NCI-H1930 (cell line): ENCODE measurements around the gene PNMA8B.
"Not testable (repeated sequence)": the region's sequence is repeated elsewhere in the genome, so short reads cannot be mapped to it uniquely, and the experiment has no call there.

ENCODE experiments used
- DNase-seq, 2 experiments: peaks; one replicate each; lab custom pipeline; 2025; lab: John Stamatoyannopoulos, UW

PNMA8B gene

GRCh38 chr19:46495786-46496099 is at the start of gene PNMA8B:
TSS of gene PNMA8B (minus strand) at chr19:46495867. CDS start at chr19:46495465, 402 bp downstream.
- peak; percentile 83 to 93 for DNase-seq

- DNase-seq = no peak
These were observed 49.0 kb upstream of the PNMA8B start for GRCh38 chr19:46544651-46545050.

GRCh38 chr19:46542428-46543230 is 47.0 kb upstream of the PNMA8B start:
- peak; percentile 83 to 93 for DNase-seq

GRCh38 chr19:46537136-46538097 is 41.8 kb upstream of the PNMA8B start:
- peak in 1 of 2 experiments; percentile 39 for DNase-seq

GRCh38 chr19:46536391-46536790 is 40.7 kb upstream of the PNMA8B start:
- DNase-seq = no peak

- DNase-seq = no peak
These were observed 38.0 kb upstream of the PNMA8B start for GRCh38 chr19:46533621-46534081.

- DNase-seq = no peak
These were observed 37.5 kb upstream of the PNMA8B start for GRCh38 chr19:46533078-46533620.

- no peak for DNase-seq
These were observed 35.0 kb upstream of the PNMA8B start for GRCh38 chr19:46530636-46531035.

- DNase-seq = peak; percentile 35 to 51
These were observed 34.2 kb upstream of the PNMA8B start for GRCh38 chr19:46529622-46530451.

GRCh38 chr19:46528601-46529590 is 33.2 kb upstream of the PNMA8B start:
- DNase-seq = no peak

GRCh38 chr19:46526801-46527200 is 31.1 kb upstream of the PNMA8B start:
- not testable (repeated sequence) for DNase-seq

GRCh38 chr19:46524308-46524707 is 28.6 kb upstream of the PNMA8B start:
- no peak for DNase-seq

GRCh38 chr19:46522988-46523387 is 27.3 kb upstream of the PNMA8B start:
- DNase-seq = not testable (repeated sequence)

GRCh38 chr19:46521241-46521868 is 25.7 kb upstream of the PNMA8B start:
- no peak for DNase-seq

- no peak for DNase-seq
These were observed 24.9 kb upstream of the PNMA8B start for GRCh38 chr19:46520616-46521015.

GRCh38 chr19:46517471-46517870 is 21.8 kb upstream of the PNMA8B start:
- no peak for DNase-seq

GRCh38 chr19:46515879-46516350 is 20.2 kb upstream of the PNMA8B start:
- peak in 1 of 2 experiments; percentile 42 for DNase-seq

GRCh38 chr19:46515290-46515609 is 19.6 kb upstream of the PNMA8B start:
- no peak for DNase-seq

- no peak for DNase-seq
These were observed 19.1 kb upstream of the PNMA8B start for GRCh38 chr19:46514589-46515289.
